GM23248 (cell line): ENCODE data around the gene SATB1.

Source experiments
- EZH2 ChIP-seq: fragments of 200-600 bp; sonication (generic); IDR thresholded peaks from 2 replicates; pipeline ENCODE4 v1.6.1; 2018; ENCODE audit warnings: antibody characterized with exemption, mild to moderate bottlenecking; ENCODE audit not compliant: insufficient read depth, poor library complexity, severe bottlenecking
- EZH2phosphoT487 ChIP-seq: fragments of 200-600 bp; sonication (generic); IDR thresholded peaks from 2 replicates; pipeline ENCODE4 v1.6.1; 2018; ENCODE audit warnings: antibody characterized with exemption, moderate library complexity, mild to moderate bottlenecking, low read depth; ENCODE audit not compliant: insufficient read depth

- no peak for TF ChIP-seq EZH2phosphoT487
- no peak for TF ChIP-seq EZH2
Observed at GRCh38 chr3:18366258-18366657, 58.9 kb downstream of the SATB1 start.
